ENCODE results near the gene FAM228B.

DNA sequence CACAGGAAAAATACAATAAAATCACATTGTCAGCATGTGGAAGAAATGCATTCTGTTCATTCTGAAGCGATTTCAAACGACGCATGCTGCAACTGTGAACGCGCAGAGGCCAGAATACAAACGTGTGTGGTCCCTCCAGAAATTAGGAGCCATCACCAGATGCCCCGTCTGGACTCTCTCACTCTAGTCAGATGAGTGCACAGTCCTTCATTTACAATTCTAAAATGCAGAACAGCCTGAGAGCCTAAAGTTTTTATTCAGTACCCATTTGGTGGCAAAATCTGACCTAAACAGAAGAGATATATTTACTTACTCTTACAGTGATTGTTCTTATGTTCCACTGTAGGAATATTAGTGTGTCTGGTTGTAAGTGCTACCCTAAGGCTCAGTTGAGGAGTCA lies 88.1 kb downstream of the FAM228B start:
- TF ChIP-seq HDGF (IDR thresholded peaks at IDR 0.05; ENCODE audit: borderline replicate concordance), result no peak
- TF ChIP-seq FOXM1 (IDR thresholded peaks at IDR 0.05; ENCODE audit: borderline replicate concordance), result no peak
- TF ChIP-seq SP1 (IDR thresholded peaks at IDR 0.05), result no peak
- TF ChIP-seq SUZ12 (IDR thresholded peaks at IDR 0.05), result no peak
- no peak for TF ChIP-seq ZNF384 (IDR thresholded peaks at IDR 0.05)
- no peak for TF ChIP-seq FOXA1 (IDR thresholded peaks at IDR 0.05)
- TF ChIP-seq TARDBP (IDR thresholded peaks at IDR 0.05), result no peak
- TF ChIP-seq, protein P1, sequence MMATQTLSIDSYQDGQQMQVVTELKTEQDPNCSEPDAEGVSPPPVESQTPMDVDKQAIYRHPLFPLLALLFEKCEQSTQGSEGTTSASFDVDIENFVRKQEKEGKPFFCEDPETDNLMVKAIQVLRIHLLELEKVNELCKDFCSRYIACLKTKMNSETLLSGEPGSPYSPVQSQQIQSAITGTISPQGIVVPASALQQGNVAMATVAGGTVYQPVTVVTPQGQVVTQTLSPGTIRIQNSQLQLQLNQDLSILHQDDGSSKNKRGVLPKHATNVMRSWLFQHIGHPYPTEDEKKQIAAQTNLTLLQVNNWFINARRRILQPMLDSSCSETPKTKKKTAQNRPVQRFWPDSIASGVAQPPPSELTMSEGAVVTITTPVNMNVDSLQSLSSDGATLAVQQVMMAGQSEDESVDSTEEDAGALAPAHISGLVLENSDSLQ (IDR thresholded peaks at IDR 0.05), result no peak
- TF ChIP-seq LEF1 (IDR thresholded peaks at IDR 0.05; ENCODE audit: borderline replicate concordance), result no peak
- no peak for TF ChIP-seq ELF4 (IDR thresholded peaks at IDR 0.05)
- TF ChIP-seq FOXK2 (IDR thresholded peaks at IDR 0.05), result no peak
- TF ChIP-seq CTBP1 (IDR thresholded peaks at IDR 0.05; ENCODE audit: borderline replicate concordance), result no peak
- no peak for TF ChIP-seq NFRKB (IDR thresholded peaks at IDR 0.05)
- TF ChIP-seq BHLHE40 (IDR thresholded peaks at IDR 0.05; ENCODE audit: borderline replicate concordance), result no peak

Measured in HEK293T (cell line).